Muscle of leg (tissue), 11 donors: ENCODE results near the gene ERRFI1. TPM values are rescaled to one million over a fixed set of nuclear protein-coding genes. Genes with fewer than 3 reads are reported as not detected.
A peak's percentile ranks its signal among the peaks of the same experiment; 100 is the strongest.

Experiments
- DNase-seq: peaks from one replicate; pipeline ENCODE4 v3.0.0; 2013
- H3K27ac ChIP-seq: one replicate; pipeline ENCODE4 v1.5.1; 2013; ENCODE audit warnings: mild to moderate bottlenecking, low read length, control low read depth
- H3K27me3 ChIP-seq: one replicate; pipeline ENCODE4 v1.6.1; 2013; ENCODE audit warnings: low read length; ENCODE audit not compliant: control insufficient read depth, insufficient read depth
- H3K36me3 ChIP-seq: one replicate; pipeline ENCODE4 v1.6.1; 2013; ENCODE audit warnings: low read length; ENCODE audit not compliant: control insufficient read depth, insufficient read depth
- H3K4me1 ChIP-seq: one replicate; pipeline ENCODE4 v1.6.1; 2013; ENCODE audit warnings: low read length; ENCODE audit not compliant: control insufficient read depth, insufficient read depth
- H3K4me3 ChIP-seq: one replicate; pipeline ENCODE4 v1.5.1; 2013; ENCODE audit warnings: low read length, control low read depth
- H3K9me3 ChIP-seq: replicated peaks from 2 replicates; pipeline ENCODE4 v1.6.1; 2013; ENCODE audit warnings: low read depth, low read length; ENCODE audit not compliant: control insufficient read depth
- WGBS: methylation state at CpG from one replicate; pipeline ENCODE4 v1.1.5; 2013; ENCODE audit warnings: missing lambda C conversion rate; ENCODE audit not compliant: insufficient coverage; 5-methylcytosine and 5-hydroxymethylcytosine counted together
- polyA plus RNA-seq, 8 donors: library from polyadenylated mRNA; unstranded; fragments of 120-200 nt; gene quantifications; one replicate each; pipeline versions ENCODE4 v1.2.1 to v1.2.3, GENCODE V29; 2013; ENCODE audit warnings: inconsistent platforms in 1 of 8, low replicate concordance in 1 of 8; ENCODE audit not compliant: insufficient read length in 8 of 8, insufficient read depth in 1 of 8
- total RNA-seq: library from RNA; stranded (reverse); fragments of 120-200 nt; gene quantifications from one replicate; pipeline ENCODE4 v1.2.4, GENCODE V29; 2013

The ERRFI1 gene
- total and polyA plus RNA-seq, 9 donors: 3.9 to 10.3 (median 6.2) TPM

DNA sequence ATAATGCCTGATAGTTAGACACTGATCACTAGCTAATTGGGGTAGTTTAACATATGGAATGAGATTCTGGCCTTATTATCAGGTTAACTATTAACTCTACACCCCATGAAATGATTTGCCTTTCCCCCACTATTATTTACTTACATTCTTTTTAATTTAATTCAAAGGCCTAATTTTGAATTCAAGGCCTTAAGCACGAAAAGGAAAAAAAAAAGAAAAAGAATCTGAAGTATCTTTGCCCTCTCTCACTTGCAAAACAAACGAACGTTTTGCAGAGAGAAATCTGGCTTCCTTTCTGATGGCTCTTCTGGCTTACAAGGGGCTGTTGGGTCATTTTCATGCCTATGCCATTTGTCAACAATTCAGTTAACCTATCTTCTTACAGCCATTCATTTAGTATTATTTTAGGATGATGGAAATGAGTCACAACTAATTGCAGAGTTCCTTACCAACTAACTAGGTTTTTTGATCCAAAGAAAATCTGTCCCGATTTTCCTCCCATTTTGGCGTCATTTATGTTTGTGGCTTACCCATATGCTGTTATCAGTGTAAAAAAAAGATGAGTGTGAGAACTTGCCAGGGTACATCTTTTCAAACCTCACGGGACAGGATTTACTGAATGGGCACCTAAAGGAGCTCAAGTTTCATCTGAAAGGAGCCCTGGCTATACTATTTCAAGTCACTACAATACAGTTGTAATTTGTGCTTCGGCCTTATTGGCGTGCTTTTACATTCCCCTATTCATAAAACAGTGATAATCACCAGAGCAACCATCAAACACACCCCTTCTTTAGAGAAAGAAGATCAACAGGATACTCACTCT is 1.9 kb upstream of the ERRFI1 start:
- DNase-seq: peak; percentile 50
- Histone ChIP-seq H3K27me3 (peaks cover 13% of the 10 kb centered on the region), H3K36me3 (no peaks in the 10 kb centered on the region), H3K9me3 (no peaks in the 10 kb centered on the region), H3K27ac (no peak overlapping the region), H3K4me1 (peaks cover 13% of the 10 kb centered on the region), H3K4me3 (no peak overlapping the region)
- 60% methylated on average over 1 of the region's 8 CpGs for WGBS

DNA sequence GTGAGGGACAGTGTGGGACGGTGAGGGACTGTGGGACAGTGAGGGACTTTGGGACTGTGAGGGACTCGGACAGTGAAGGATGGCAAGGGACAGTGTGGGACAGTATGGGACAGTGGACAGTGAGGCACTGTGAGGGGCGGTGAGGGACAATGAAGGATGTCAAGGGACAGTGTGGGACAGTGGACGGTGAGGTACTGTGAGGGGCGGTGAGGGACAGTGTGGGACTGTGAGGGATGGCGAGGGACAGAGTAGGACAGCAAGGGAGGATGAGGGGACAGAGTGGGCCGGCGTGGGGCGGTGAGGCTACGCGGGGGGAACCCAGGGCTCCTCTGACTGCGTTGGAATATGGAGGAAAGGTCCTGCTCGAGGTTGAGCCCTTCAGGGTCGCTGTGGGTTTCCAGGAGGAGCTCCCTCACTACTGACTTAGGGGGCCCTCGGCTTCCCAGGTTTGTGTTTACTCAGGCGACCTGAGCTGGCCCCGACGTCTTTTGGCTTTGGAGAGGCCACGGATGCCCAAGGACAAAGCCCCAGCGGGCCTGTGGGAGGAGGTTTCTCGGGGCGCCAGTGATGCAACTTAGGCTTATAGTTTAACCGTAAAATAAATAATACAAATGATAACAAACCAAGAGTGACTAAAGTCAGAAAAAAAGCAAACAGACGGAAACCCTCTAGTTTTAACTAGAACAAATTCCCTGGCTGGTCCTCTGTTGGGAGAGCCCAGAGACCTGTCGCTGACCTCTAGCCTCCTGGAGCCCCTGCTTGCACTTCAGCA is 1.1 kb upstream of the ERRFI1 start:
- DNase-seq: no peak
- Histone ChIP-seq H3K9me3 (no peaks in the 10 kb centered on the region), H3K27ac (no peak overlapping the region), H3K27me3 (peaks cover 13% of the 10 kb centered on the region), H3K4me3 (peak overlapping the region; percentile 62), H3K36me3 (no peaks in the 10 kb centered on the region), H3K4me1 (peaks cover 13% of the 10 kb centered on the region)
- 65% methylated on average over 11 of the region's 25 CpGs for WGBS

DNA sequence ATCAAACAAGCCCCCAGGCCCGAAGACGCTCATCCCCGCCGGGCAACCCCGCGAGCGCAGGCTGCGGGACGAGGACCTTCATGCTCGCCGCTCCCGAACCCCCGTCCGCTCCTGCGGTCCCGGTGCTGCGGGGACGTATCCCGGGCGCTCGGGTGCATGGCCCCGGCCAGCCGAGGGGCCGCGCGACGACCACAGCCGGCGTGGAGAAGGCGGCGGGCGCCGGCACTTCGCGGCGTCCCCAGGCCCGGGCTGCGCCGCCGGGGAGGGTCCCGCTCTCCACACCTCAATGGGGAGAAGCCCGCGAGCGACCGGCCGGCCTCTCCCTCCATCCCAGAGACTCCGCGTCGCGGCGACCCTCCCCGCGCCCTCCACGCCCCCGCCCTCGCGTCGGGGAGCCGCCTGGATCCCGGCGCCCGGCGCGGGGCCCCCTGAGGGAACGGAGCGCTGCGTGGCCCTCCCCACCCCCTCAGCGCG is 401 bp downstream of the ERRFI1 start:
- peak overlapping the region; percentile 62 for H3K4me3 ChIP-seq
- H3K9me3 ChIP-seq: no peaks in the 10 kb centered on the region
- no peaks in the 10 kb centered on the region for H3K36me3 ChIP-seq
- peaks cover 13% of the 10 kb centered on the region for H3K4me1 ChIP-seq
- under 1% methylated on average over 66 of the region's 69 CpGs for WGBS
- no peak for DNase-seq
- peaks cover 13% of the 10 kb centered on the region for H3K27me3 ChIP-seq
- no peak overlapping the region for H3K27ac ChIP-seq

DNA sequence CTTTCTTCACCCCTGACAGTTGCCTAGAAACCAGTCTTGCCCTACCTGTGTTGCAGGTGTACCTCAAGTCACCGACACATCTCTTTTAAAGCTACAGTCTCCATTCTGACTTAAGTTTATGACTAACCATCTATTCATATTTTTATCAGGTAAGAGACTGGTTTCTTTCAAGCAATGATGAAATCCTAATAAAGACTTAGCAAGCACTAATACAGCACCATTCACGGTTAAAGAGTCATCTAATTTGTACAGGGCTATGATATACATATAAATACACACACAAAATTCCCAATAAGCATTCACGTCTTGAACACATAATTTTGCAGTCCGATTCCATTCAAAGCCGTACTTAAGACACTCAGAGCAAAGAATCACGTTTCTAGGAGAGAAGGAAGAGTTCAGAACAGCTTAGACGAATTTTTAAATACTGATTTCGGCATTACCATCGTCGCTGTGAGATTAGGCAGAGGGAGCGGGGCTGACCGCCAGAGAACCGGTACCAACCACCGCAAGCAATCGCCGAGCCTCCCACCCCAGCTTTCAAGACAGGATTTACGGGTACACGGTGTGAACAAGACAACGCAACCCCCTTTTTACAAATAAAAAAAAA is 943 bp downstream of the ERRFI1 start:
- H3K4me3 ChIP-seq: peak overlapping the region; percentile 62
- no peaks in the 10 kb centered on the region for H3K9me3 ChIP-seq
- no peak overlapping the region for H3K27ac ChIP-seq
- peaks cover 13% of the 10 kb centered on the region for H3K4me1 ChIP-seq
- H3K27me3 ChIP-seq: peaks cover 13% of the 10 kb centered on the region
- no peaks in the 10 kb centered on the region for H3K36me3 ChIP-seq
- 0% methylated on average over 10 of the region's 19 CpGs for WGBS
- DNase-seq: no peak

DNA sequence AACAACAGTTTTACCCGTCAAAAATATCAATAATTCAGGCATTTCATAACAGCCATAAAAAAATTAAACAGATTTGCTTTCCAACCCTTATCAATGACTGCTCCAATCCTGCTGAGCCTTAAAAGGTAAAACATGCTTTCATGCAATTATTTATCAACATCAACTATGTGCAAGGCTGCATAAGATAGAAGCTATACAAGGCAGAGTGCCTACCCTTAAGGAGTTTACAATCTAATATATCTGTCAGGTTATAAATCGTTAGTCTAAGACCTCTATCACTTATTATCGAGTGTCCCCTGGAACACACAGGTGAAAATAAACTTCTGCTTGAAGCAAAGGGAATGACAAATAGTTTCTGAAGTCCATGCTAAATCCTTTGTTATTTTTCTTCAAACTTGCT is 1.8 kb downstream of the ERRFI1 start:
- Histone ChIP-seq H3K4me1 (peaks cover 13% of the 10 kb centered on the region), H3K27ac (no peak overlapping the region), H3K4me3 (no peak overlapping the region), H3K36me3 (no peaks in the 10 kb centered on the region), H3K9me3 (no peaks in the 10 kb centered on the region), H3K27me3 (peaks cover 13% of the 10 kb centered on the region)
- WGBS: no CpG with 5 or more reads among the region's 3 CpGs
- DNase-seq: no peak

DNA sequence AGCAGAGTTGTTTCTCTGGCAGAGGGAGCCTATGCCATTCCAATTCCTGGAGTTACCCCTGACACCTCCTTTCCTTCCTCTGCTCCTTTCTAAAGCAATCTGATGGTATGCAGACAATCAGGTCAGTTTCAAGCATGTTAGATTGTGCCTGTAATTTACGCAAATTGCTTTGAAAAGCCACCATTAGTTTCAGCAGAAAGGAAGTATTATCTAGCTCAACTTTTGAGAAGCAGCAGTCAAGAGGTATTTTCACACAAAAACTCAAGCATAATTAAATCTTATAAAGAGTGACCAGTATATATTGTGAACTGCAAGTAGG is 2.2 kb downstream of the ERRFI1 start:
- H3K4me3 ChIP-seq: no peak overlapping the region
- no CpG with 5 or more reads among the region's 1 CpG for WGBS
- no peak overlapping the region for H3K27ac ChIP-seq
- H3K36me3 ChIP-seq: no peaks in the 10 kb centered on the region
- H3K9me3 ChIP-seq: no peaks in the 10 kb centered on the region
- peaks cover 13% of the 10 kb centered on the region for H3K27me3 ChIP-seq
- peaks cover 13% of the 10 kb centered on the region for H3K4me1 ChIP-seq
- no peak for DNase-seq

DNA sequence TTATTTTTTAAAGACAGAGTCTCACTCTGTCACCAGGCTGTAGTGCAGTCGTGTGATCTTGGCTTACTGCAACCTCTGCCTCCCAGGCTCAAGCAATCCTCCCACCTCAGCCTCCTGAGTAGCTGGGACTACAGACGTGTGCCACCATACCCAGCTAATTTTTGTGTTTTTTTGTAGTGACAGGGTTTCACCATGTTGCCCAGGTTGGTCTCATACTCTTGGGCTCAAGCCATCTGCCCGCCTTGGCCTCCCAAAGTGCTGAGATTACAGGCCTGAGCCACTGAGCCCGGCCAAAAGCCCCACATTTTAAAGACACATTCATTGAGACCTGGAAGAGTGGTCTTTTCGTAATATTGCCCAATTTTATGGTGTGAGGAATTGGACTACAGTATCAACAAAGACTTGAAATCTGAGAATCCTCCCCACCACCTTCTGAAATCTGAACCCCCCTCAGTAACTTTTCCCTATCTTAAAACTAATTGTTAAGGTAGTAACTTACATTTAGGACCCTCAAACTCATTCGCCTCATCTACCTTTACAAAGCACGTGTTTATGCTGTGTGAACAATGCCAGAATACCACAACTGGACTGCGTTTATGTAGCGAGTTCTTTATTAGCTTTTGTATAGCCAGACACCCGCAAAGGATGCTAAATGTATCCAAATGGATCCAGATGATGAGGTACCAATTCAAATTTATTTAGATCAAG is 2.7 kb downstream of the ERRFI1 start:
- Histone ChIP-seq H3K27me3 (peaks cover 13% of the 10 kb centered on the region), H3K4me3 (no peak overlapping the region), H3K36me3 (no peaks in the 10 kb centered on the region), H3K27ac (no peak overlapping the region), H3K4me1 (peaks cover 13% of the 10 kb centered on the region), H3K9me3 (no peaks in the 10 kb centered on the region)
- 95% methylated on average over 4 of the region's 10 CpGs for WGBS
- DNase-seq: no peak

DNA sequence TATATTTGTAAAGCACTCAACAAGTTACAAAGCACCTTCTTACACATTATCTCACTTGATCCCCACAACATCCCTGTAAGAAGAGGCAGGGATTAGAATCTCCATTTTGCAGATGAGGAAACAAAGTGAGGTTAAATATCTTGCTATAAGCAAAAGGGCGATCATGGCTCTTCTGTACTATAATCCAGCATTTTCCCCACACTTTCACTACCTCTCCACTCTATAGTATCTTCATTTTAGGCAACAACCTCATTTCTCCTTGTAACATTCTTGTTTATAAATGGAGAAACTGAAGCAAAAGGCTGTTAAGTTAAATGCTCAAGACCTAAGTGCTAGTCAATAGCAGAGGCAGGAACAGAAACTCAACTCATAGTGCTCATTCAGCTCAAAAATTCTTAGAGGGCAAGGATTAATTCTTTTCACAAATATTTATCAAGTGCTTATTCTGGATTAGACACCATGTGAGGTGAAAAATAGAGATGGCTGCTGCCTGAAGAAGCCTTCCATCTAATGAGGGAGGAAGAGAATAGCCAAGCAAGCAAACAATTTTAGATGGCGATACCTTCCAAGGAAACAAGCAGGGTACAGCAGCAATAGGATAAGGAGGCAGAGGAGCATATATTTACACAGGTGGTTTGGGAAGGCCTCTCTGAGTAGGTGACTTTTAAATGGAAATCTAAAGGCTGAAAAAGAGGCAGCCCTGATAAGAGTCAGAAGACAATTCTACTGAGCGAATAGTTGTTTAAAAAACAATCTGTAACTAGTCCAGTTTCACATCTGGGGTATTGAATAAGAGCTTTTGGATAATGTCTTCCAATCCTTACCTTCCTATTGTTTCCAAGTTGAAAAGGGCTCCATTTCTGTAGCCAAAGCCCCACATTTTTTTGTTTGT is 3.5 kb downstream of the ERRFI1 start:
- 90% methylated on average over 1 of the region's 3 CpGs for WGBS
- Histone ChIP-seq H3K27ac (no peak overlapping the region), H3K27me3 (peaks cover 13% of the 10 kb centered on the region), H3K4me3 (no peak overlapping the region), H3K4me1 (peaks cover 13% of the 10 kb centered on the region), H3K36me3 (no peaks in the 10 kb centered on the region), H3K9me3 (no peaks in the 10 kb centered on the region)
- DNase-seq: no peak

DNA sequence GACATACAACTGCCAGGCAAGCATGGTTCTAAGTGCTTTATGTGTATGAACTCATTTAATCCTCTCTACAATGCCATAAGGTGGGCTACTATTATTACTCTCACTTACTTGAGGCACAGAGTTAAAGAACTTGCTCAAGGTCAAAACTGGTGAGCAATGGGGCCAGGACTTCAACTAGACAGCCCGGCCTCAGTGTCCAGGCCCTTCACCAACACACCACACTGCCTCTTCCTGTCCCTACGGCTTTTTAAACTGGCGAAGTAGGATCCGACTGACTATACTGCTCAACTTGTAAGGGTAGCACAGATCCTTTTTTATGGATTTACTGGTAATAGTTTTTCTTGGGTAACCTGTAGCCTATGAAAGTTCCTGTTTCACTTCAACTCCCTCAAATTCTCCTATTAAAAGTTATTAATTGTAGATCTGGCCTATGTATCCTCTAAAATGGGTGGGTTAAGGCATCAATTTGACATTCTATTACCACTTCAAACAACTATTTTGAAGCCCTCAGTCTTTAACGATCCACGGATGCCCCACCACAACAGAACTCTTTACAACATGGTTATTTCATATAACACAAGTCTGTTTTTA is 4.3 kb downstream of the ERRFI1 start:
- Histone ChIP-seq H3K4me1 (peaks cover 8% of the 10 kb centered on the region), H3K4me3 (no peak overlapping the region), H3K9me3 (no peaks in the 10 kb centered on the region), H3K27ac (no peak overlapping the region), H3K27me3 (peaks cover 8% of the 10 kb centered on the region), H3K36me3 (no peaks in the 10 kb centered on the region)
- no peak for DNase-seq
- 68% methylated on average over 3 of the region's 6 CpGs for WGBS
